K562 (cell line): ENCODE measurements around the gene HSPB7. TPM values are rescaled to one million over a fixed set of nuclear protein-coding genes. Genes with fewer than 3 reads are reported as not detected.

ENCODE experiments used
- ATAC-seq: fragments of 200-7000 bp; cut with Tn5 transposase; 3 replicates; pipeline ENCODE4 v1.9.1; 2020; ENCODE audit warnings: moderate library complexity
- BruUV-seq: library from RNA; stranded (reverse); fragments of 400-500 nt; replicated peaks from 2 replicates; lab custom pipeline; 2021; lab: Mats Ljungman, UMichigan
- CTCF ChIA-PET: fragments of 300-600 bp; formaldehyde crosslinking; extraction: SDS; loops from one replicate; lab custom pipeline; 2021; ENCODE audit warnings: low intra/inter-chr PET ratio; lab: Yijun Ruan, JAX
- POLR2A ChIA-PET: fragments of 300-600, 350-650 bp; sonication (Branson Sonifier 250); formaldehyde crosslinking; extraction: SDS; loops from one replicate; lab custom pipeline; 2021; ENCODE audit warnings: antibody characterized with exemption, inconsistent platforms; lab: Yijun Ruan, JAX
- DNase-seq, 4 experiments: peaks; one replicate each; pipeline versions ENCODE4 v3.0.0 to v3.0.0-alpha.2; 2011 to 2018; ENCODE audit warnings: low spot score in 3 of 4, mixed read lengths in 3 of 4; ENCODE audit errors: extremely low read depth in 1 of 4
- FAIRE-seq: peaks from 2 replicates; lab custom pipeline; 2011; peaks lifted over from hg19 to GRCh38; lab: Jason Lieb, UNC
- H2AFZ ChIP-seq: 2 replicates; pipeline ENCODE4 v1.6.0; 2011; ENCODE audit warnings: low read depth, low read length, control low read depth, inconsistent platforms
- H3K27ac ChIP-seq: fragments of 200-600 bp; 3 replicates; pipeline ENCODE4 v1.8.0; 2011; ENCODE audit warnings: low read depth, mild to moderate bottlenecking, control low read depth, inconsistent platforms, low read length, moderate library complexity, mixed read lengths; ENCODE audit errors: extremely low read depth
- H3K27me3 ChIP-seq, 2 experiments: fragments of 300-600 bp in 1 of 2; 2 replicates in 1 of 2; 3 replicates in 1 of 2; pipeline versions ENCODE4 v1.6.0 to v1.8.0; 2011; ENCODE audit warnings: inconsistent platforms in 2 of 2, low read length in 2 of 2, mild to moderate bottlenecking in 1 of 2, mixed read lengths in 1 of 2, moderate library complexity in 1 of 2; ENCODE audit not compliant: control insufficient read depth in 2 of 2, insufficient read depth in 2 of 2
- H3K36me3 ChIP-seq: fragments of 300-600 bp; 3 replicates; pipeline ENCODE4 v1.8.0; 2011; ENCODE audit warnings: mild to moderate bottlenecking, low read length, inconsistent platforms; ENCODE audit not compliant: control insufficient read depth, insufficient read depth
- H3K4me1 ChIP-seq, 2 experiments: fragments of 200-600 bp in 1 of 2; replicated peaks in 1 of 2; 2 replicates in 1 of 2; 3 replicates in 1 of 2; pipeline versions ENCODE4 v1.5.1 to v1.8.0; 2011; ENCODE audit warnings: inconsistent platforms in 2 of 2, low read length in 2 of 2, mild to moderate bottlenecking in 1 of 2, mixed read lengths in 1 of 2, moderate library complexity in 1 of 2; ENCODE audit not compliant: control insufficient read depth in 2 of 2, insufficient read depth in 2 of 2
- H3K4me2 ChIP-seq: 2 replicates; pipeline ENCODE4 v1.6.1; 2011; ENCODE audit warnings: low read length, control low read depth, inconsistent platforms, mixed read lengths; ENCODE audit not compliant: insufficient read depth
- H3K4me3 ChIP-seq: fragments of 200-600 bp; sonication (generic), shearing (Covaris generic); 2 replicates; pipeline ENCODE4 v1.5.1; 2016; ENCODE audit warnings: control low read depth, inconsistent platforms
- H3K79me2 ChIP-seq: fragments of 200-600 bp; 3 replicates; pipeline ENCODE4 v1.8.0; 2011; ENCODE audit warnings: low read length, inconsistent platforms; ENCODE audit not compliant: control insufficient read depth, insufficient read depth
- H3K9ac ChIP-seq, 2 experiments: 2 replicates each; pipeline versions ENCODE4 v1.6.0 to v1.6.1; 2011; ENCODE audit warnings: low read depth in 2 of 2, low read length in 2 of 2, control low read depth in 1 of 2, inconsistent platforms in 1 of 2, mild to moderate bottlenecking in 1 of 2, mixed read lengths in 1 of 2; ENCODE audit not compliant: insufficient read depth in 1 of 2
- H3K9me1 ChIP-seq: one replicate; pipeline ENCODE4 v1.6.0; 2011; ENCODE audit warnings: inconsistent platforms, mild to moderate bottlenecking, low read length, moderate library complexity; ENCODE audit not compliant: control insufficient read depth, insufficient read depth
- H3K9me3 ChIP-seq: replicated peaks from 2 replicates; pipeline ENCODE4 v1.5.1; 2011; ENCODE audit warnings: low read depth, low read length, inconsistent platforms; ENCODE audit not compliant: control insufficient read depth, insufficient read depth
- H4K20me1 ChIP-seq: replicated peaks from 2 replicates; pipeline ENCODE4 v1.6.1; 2011; ENCODE audit warnings: low read length, inconsistent platforms, mixed read lengths; ENCODE audit not compliant: control insufficient read depth, insufficient read depth
- FOXO4 ChIP-seq: fragments of 450-650 bp; formaldehyde crosslinking; IDR thresholded peaks from 2 replicates; pipeline ENCODE4 v1.4.0; 2020; ENCODE audit warnings: mild to moderate bottlenecking, moderate library complexity
- KLF13 ChIP-seq: fragments of 450-650 bp; IDR thresholded peaks from 2 replicates; pipeline ENCODE4 v1.6.1; 2016; ENCODE audit warnings: missing genetic modification characterization, low read depth, mild to moderate bottlenecking, missing compliant biosample characterization, moderate library complexity, borderline replicate concordance
- NEUROD1 ChIP-seq: fragments of 150-350 bp; IDR thresholded peaks from 2 replicates; pipeline ENCODE4 v1.6.1; 2014; ENCODE audit warnings: borderline replicate concordance, low read length, low read depth; ENCODE audit not compliant: partially characterized antibody
- SAP30 ChIP-seq: fragments of 200-600 bp; sonication (generic); IDR thresholded peaks from 2 replicates; pipeline ENCODE4 v1.6.1; 2012; ENCODE audit warnings: borderline replicate concordance, low read depth, mild to moderate bottlenecking, moderate library complexity, low read length, control low read depth, inconsistent platforms; ENCODE audit not compliant: insufficient read depth, poor library complexity, severe bottlenecking
- SETDB1 ChIP-seq: IDR thresholded peaks from one replicate; pipeline ENCODE4 v1.6.1; 2012; ENCODE audit warnings: low read length, control low read depth, inconsistent platforms
- WGBS: fragments of 100-300 bp; shearing (Covaris generic); methylation state at CpG from one replicate; pipeline ENCODE4 v1.1.6; 2016; ENCODE audit warnings: low coverage, mixed read lengths; ENCODE audit not compliant: insufficient coverage; ENCODE audit errors: missing lambda C conversion rate; 5-methylcytosine and 5-hydroxymethylcytosine counted together
- in situ Hi-C: fragments of 300-500 bp; cut with MboI; formaldehyde crosslinking; loops from 4 replicates; pipeline ENCODE4 v1.15.0; 2018; ENCODE audit warnings: inconsistent platforms, mixed read lengths
- intact Hi-C: fragments of 100-400 bp; cut with micrococcal nuclease; formaldehyde crosslinking; loops from 2 replicates; pipeline ENCODE4 v1.14.2; 2022
- polyA plus RNA-seq, 8 experiments: library from polyadenylated mRNA; depleted of rRNA in 4 of 8; stranded (reverse) in 5 of 8; unstranded in 3 of 8; fragments of >200 nt; fragmentation: Nextera tagmentation in 2 of 8; fragmentation: Illumina TruSeq in 1 of 8; extraction: Ambion mirVana in 2 of 8; extraction: Trizol in 1 of 8; gene quantifications; 2 replicates each; pipeline versions ENCODE4 v1.2.1 to v1.2.3, GENCODE V29; 2011 to 2014; ENCODE audit warnings: inconsistent platforms in 1 of 8, missing spikeins in 1 of 8
- total RNA-seq, 7 experiments: library from RNA; depleted of rRNA in 6 of 7; stranded (reverse); fragments of >200 nt in 6 of 7; fragmentation: Illumina TruSeq in 2 of 7; extraction: Trizol in 2 of 7; gene quantifications; 2 replicates each; pipeline versions ENCODE4 v1.2.1 to v1.2.3, GENCODE V29; 2011 to 2021; ENCODE audit warnings: low replicate concordance in 1 of 7

The HSPB7 gene
- total and polyA plus RNA-seq, 9 of the 15 experiments (the other 6 are each of a cell fraction or from before 2014, with no cell fraction given), result 0.05 to 0.19 (median 0.07) TPM; not detected in 6

- TF ChIP-seq NEUROD1 (peak; percentile 66), SAP30 (no peak), KLF13 (tag) (peak; percentile 88)
These were observed 14.7 kb upstream of the HSPB7 start (continued) for GRCh38 chr1:16032388-16033102.

- Histone ChIP-seq H3K27ac (no peak overlapping the region), H3K27me3 (no peaks in the 10 kb centered on the region), H3K36me3 (no peaks in the 10 kb centered on the region), H4K20me1 (no peaks in the 10 kb centered on the region), H3K4me2 (no peak overlapping the region), H3K79me2 (no peaks in the 10 kb centered on the region), H3K4me3 (no peak overlapping the region), H3K9ac (no peak overlapping the region), H3K9me3 (no peaks in the 10 kb centered on the region), H2AFZ (no peak overlapping the region), H3K4me1 (peaks cover 12 to 49% of the 10 kb centered on the region in 2 experiments; a peak in 4 of 5 replicates), H3K9me1 (no peaks in the 10 kb centered on the region)
- CTCF ChIA-PET, result interaction anchor here (0.6 to 2.6 kb wide), 2 partner anchors 23 to 30 kb away, joined by 4 to 50 read pairs; no protein-coding TSS in a partner anchor
- no TSS peak for BruUV-seq
- WGBS, result 44% methylated on average over 8 of the region's 8 CpGs
- POLR2A ChIA-PET, result interaction anchor here (0.7 to 1.2 kb wide), 2 partner anchors 9 to 80 kb away, joined by 3 to 7 read pairs; partner anchors contain the start of gene CLCNKA
- ATAC-seq (no peak), DNase-seq (no peak), FAIRE-seq (no peak)
- intact Hi-C loops, result no loop called here
- in situ Hi-C loops, result no loop called here
- TF ChIP-seq FOXO4 (no peak), SETDB1 (no peak)
- TF ChIP-seq, all 486 proteins: peak for 0
These were observed 13.7 kb upstream of the HSPB7 start for GRCh38 chr1:16031551-16031950.
